ENCODE data around the gene EFTUD2. TPM values are rescaled to one million over a fixed set of nuclear protein-coding genes. Genes with fewer than 3 reads are reported as not detected.

The EFTUD2 gene
- total RNA-seq, 1 experiment from 2014 or later, result 84.5 TPM

GRCh38 chr17:44927696-44928095 lies 28.5 kb upstream of the EFTUD2 start:
- DNase-seq (ENCODE audit: low read depth), result no peak
- in situ Hi-C loops (cut with HindIII; ENCODE audit: low pct_unique_long_range_greater_than_20kb, low sequenced_read_pairs), result no loop called here

GRCh38 chr17:44926821-44927525 lies 27.7 kb upstream of the EFTUD2 start:
- in situ Hi-C loops (cut with HindIII; ENCODE audit: low pct_unique_long_range_greater_than_20kb, low sequenced_read_pairs), result no loop called here
- no peak for DNase-seq (ENCODE audit: low read depth)

GRCh38 chr17:44925731-44926697 lies 26.8 kb upstream of the EFTUD2 start:
- DNase-seq (ENCODE audit: low read depth), result no peak
- in situ Hi-C loops (cut with HindIII; ENCODE audit: low pct_unique_long_range_greater_than_20kb, low sequenced_read_pairs), result no loop called here

GRCh38 chr17:44924107-44924544 lies 24.9 kb upstream of the EFTUD2 start:
- in situ Hi-C loops (cut with HindIII; ENCODE audit: low pct_unique_long_range_greater_than_20kb, low sequenced_read_pairs), result no loop called here
- DNase-seq (ENCODE audit: low read depth), result no peak

- in situ Hi-C loops (cut with HindIII; ENCODE audit: low pct_unique_long_range_greater_than_20kb, low sequenced_read_pairs), result no loop called here
- DNase-seq (ENCODE audit: low read depth), result no peak
These were observed 23.7 kb upstream of the EFTUD2 start for GRCh38 chr17:44922746-44923470.

- no peak for DNase-seq (ENCODE audit: low read depth)
- in situ Hi-C loops (cut with HindIII; ENCODE audit: low pct_unique_long_range_greater_than_20kb, low sequenced_read_pairs), result no loop called here
These were observed 22.9 kb upstream of the EFTUD2 start for GRCh38 chr17:44922136-44922535.

- no peak for DNase-seq (ENCODE audit: low read depth)
- in situ Hi-C loops (cut with HindIII; ENCODE audit: low pct_unique_long_range_greater_than_20kb, low sequenced_read_pairs), result no loop called here
These were observed 22.1 kb upstream of the EFTUD2 start for GRCh38 chr17:44921122-44921882.

GRCh38 chr17:44920565-44920940 lies 21.3 kb upstream of the EFTUD2 start:
- in situ Hi-C loops (cut with HindIII; ENCODE audit: low pct_unique_long_range_greater_than_20kb, low sequenced_read_pairs), result no loop called here

GRCh38 chr17:44919885-44920564 lies 20.8 kb upstream of the EFTUD2 start:
- in situ Hi-C loops (cut with HindIII; ENCODE audit: low pct_unique_long_range_greater_than_20kb, low sequenced_read_pairs), result no loop called here
- peak; percentile 65 for DNase-seq (ENCODE audit: low read depth)

More at GRCh38 chr17:44920565-44920940, 21.3 kb upstream of the EFTUD2 start:
- DNase-seq (ENCODE audit: low read depth), result no peak

- in situ Hi-C loops (cut with HindIII; ENCODE audit: low pct_unique_long_range_greater_than_20kb, low sequenced_read_pairs), result no loop called here
- no peak for DNase-seq (ENCODE audit: low read depth)
These were observed 20.2 kb upstream of the EFTUD2 start for GRCh38 chr17:44919411-44919810.

GRCh38 chr17:44918006-44918405 lies 18.8 kb upstream of the EFTUD2 start:
- DNase-seq (ENCODE audit: low read depth), result no peak
- in situ Hi-C loops (cut with HindIII; ENCODE audit: low pct_unique_long_range_greater_than_20kb, low sequenced_read_pairs), result no loop called here

- no peak for DNase-seq (ENCODE audit: low read depth)
- in situ Hi-C loops (cut with HindIII; ENCODE audit: low pct_unique_long_range_greater_than_20kb, low sequenced_read_pairs), result no loop called here
These were observed 18.2 kb upstream of the EFTUD2 start for GRCh38 chr17:44917456-44917855.

- DNase-seq (ENCODE audit: low read depth), result no peak
- in situ Hi-C loops (cut with HindIII; ENCODE audit: low pct_unique_long_range_greater_than_20kb, low sequenced_read_pairs), result no loop called here
These were observed 17.6 kb upstream of the EFTUD2 start for GRCh38 chr17:44916781-44917241.

- DNase-seq (ENCODE audit: low read depth), result no peak
- in situ Hi-C loops (cut with HindIII; ENCODE audit: low pct_unique_long_range_greater_than_20kb, low sequenced_read_pairs), result no loop called here
These were observed 16.9 kb upstream of the EFTUD2 start for GRCh38 chr17:44915862-44916780.

GRCh38 chr17:44915321-44915726 lies 16.1 kb upstream of the EFTUD2 start, which contains the start of gene GFAP:
Gene GFAP, minus strand, starts transcription at chr17:44915500. Its CDS starts 14 bp downstream, at chr17:44915486.
- in situ Hi-C loops (cut with HindIII; ENCODE audit: low pct_unique_long_range_greater_than_20kb, low sequenced_read_pairs), result no loop called here

GRCh38 chr17:44914698-44915271 lies 15.5 kb upstream of the EFTUD2 start:
- no peak for DNase-seq (ENCODE audit: low read depth)
- in situ Hi-C loops (cut with HindIII; ENCODE audit: low pct_unique_long_range_greater_than_20kb, low sequenced_read_pairs), result no loop called here

More at GRCh38 chr17:44915321-44915726, 16.1 kb upstream of the EFTUD2 start, which contains the start of gene GFAP:
- DNase-seq (ENCODE audit: low read depth), result no peak
